ENCODE measurements around the gene IFITM10. TPM values are rescaled to one million over a fixed set of nuclear protein-coding genes. Genes with fewer than 3 reads are reported as not detected.

IFITM10 gene
- total RNA-seq, 1 donor: 18.1 TPM

DNA sequence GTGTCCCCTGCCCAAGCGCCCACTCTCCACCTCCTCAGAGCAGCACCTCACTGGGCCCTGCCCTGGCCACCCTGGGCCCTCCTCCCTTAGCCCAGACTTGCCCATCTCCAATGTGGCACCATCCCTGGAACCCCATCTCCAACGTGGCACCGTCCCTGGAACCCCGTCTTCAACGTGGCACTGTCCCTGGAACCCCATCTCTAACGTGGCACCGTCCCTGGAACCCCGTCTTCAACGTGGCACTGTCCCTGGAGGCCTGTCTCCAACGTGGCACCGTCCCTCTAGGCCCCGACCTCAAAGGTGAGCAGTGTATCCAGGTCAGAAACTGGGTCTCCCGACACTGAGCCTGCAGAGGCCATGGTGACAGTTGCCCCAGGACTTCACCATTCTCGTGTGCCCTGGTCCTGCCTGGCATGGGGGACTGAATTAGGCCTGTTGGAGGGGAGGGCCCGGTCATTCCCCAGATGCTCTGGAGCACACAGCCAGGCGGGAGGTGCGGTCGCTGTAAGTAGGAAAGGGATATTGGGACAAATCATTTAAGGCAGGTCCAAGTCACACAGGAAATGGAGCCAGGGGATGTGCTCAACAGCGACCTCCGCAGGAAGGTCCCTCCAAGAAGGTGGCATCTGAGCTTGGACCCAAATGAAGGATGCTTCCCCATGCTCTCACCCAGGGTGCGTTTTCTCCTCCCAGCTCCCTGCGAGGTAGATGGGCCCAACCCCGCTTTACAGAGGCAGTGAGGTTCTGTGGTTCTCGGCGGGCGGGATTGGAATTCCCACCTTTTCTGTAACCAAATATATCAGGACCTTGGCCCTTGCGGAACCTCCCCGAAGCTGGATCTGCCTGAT, 15.7 kb upstream of the IFITM10 start:
- peaks cover 27% of the 10 kb centered on the region for H3K79me2 ChIP-seq (ENCODE audit: insufficient read depth, low read length)
- H3K36me3 ChIP-seq (ENCODE audit: insufficient read depth, low read length): peaks cover 4% of the 10 kb centered on the region
- H4K20me1 ChIP-seq (ENCODE audit: insufficient read depth, low read length): peaks cover 11% of the 10 kb centered on the region
- H3K27ac ChIP-seq (ENCODE audit: low read depth, low read length): no peak overlapping the region
- H3K4me2 ChIP-seq (ENCODE audit: insufficient read depth, low read length): no peak overlapping the region
- H3K27me3 ChIP-seq (ENCODE audit: insufficient read depth, low read length): no peaks in the 10 kb centered on the region
- H3K9me3 ChIP-seq (ENCODE audit: low read depth, low read length): no peaks in the 10 kb centered on the region
- H3K4me3 ChIP-seq (ENCODE audit: insufficient read depth, low read length): no peak overlapping the region
- TF ChIP-seq, protein P1, sequence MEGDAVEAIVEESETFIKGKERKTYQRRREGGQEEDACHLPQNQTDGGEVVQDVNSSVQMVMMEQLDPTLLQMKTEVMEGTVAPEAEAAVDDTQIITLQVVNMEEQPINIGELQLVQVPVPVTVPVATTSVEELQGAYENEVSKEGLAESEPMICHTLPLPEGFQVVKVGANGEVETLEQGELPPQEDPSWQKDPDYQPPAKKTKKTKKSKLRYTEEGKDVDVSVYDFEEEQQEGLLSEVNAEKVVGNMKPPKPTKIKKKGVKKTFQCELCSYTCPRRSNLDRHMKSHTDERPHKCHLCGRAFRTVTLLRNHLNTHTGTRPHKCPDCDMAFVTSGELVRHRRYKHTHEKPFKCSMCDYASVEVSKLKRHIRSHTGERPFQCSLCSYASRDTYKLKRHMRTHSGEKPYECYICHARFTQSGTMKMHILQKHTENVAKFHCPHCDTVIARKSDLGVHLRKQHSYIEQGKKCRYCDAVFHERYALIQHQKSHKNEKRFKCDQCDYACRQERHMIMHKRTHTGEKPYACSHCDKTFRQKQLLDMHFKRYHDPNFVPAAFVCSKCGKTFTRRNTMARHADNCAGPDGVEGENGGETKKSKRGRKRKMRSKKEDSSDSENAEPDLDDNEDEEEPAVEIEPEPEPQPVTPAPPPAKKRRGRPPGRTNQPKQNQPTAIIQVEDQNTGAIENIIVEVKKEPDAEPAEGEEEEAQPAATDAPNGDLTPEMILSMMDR (IDR thresholded peaks at IDR 0.05; ENCODE audit: extremely low read depth, low read depth, low read length): peak; percentile 24
- DNase-seq (ENCODE audit: insufficient read length, low spot score, missing footprints): peak; percentile 62
- peaks cover 25% of the 10 kb centered on the region for H3K4me1 ChIP-seq (ENCODE audit: insufficient read depth, low read length)
- H2AFZ ChIP-seq (ENCODE audit: low read length): no peak overlapping the region

GRCh38 chr11:1763796-1764661, 13.6 kb upstream of the IFITM10 start, which contains the start of gene CTSD:
CTSD (minus strand) TSS chr11:1763927; CDS start chr11:1763859, 68 bp downstream.
- peak; percentile 100 for DNase-seq (ENCODE audit: insufficient read length, low spot score, missing footprints)

DNA sequence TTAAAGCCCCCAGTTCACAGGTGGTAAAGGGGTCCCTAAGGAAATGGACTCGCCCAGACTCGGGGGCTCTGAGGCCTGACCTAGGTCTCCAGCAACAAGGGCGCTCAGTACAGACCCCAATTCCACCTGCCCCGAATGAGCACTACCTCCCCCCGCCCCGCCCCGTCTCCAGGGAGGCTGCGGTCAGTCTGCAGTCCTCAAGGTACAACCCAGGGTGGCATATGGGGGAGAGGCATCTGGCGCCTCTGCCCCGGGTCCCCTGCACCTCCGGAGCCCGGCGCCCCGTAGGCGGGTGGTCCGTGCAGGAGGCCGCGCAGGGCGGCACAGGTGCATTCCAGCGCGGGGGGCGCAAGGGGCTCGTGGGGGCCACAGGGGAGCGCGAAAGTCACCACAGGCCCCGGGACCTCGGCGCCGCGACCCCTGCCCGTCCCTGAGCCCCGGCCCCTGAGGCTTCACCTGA, 13.0 kb upstream of the IFITM10 start:
- peak overlapping the region; percentile 25 for H2AFZ ChIP-seq (ENCODE audit: low read length)
- H3K9me3 ChIP-seq (ENCODE audit: low read depth, low read length): no peaks in the 10 kb centered on the region
- H3K27ac ChIP-seq (ENCODE audit: low read depth, low read length): peak overlapping the region; percentile 71

More at GRCh38 chr11:1763796-1764661, 13.6 kb upstream of the IFITM10 start, which contains the start of gene CTSD:
- H3K36me3 ChIP-seq (ENCODE audit: insufficient read depth, low read length): peaks cover 13% of the 10 kb centered on the region
- H3K4me1 ChIP-seq (ENCODE audit: insufficient read depth, low read length): peaks cover 41% of the 10 kb centered on the region
- H3K79me2 ChIP-seq (ENCODE audit: insufficient read depth, low read length): peaks cover 47% of the 10 kb centered on the region
- H3K4me3 ChIP-seq (ENCODE audit: insufficient read depth, low read length): peak within 1 kb of the TSS; percentile 87
- H3K4me2 ChIP-seq (ENCODE audit: insufficient read depth, low read length): peak within 1 kb of the TSS; percentile 93
- no peaks in the 10 kb centered on the region for H3K27me3 ChIP-seq (ENCODE audit: insufficient read depth, low read length)
- no peaks in the 10 kb centered on the region for H3K9me3 ChIP-seq (ENCODE audit: low read depth, low read length)
- H3K27ac ChIP-seq (ENCODE audit: low read depth, low read length): peak within 1 kb of the TSS; percentile 71
- H4K20me1 ChIP-seq (ENCODE audit: insufficient read depth, low read length): peaks cover 16% of the 10 kb centered on the region
- TF ChIP-seq, protein P1 (IDR thresholded peaks at IDR 0.05; ENCODE audit: extremely low read depth, low read depth, low read length): no peak
- peak within 1 kb of the TSS; percentile 67 for H2AFZ ChIP-seq (ENCODE audit: low read length)

More for the DNA sequence above, 13.0 kb upstream of the IFITM10 start:
- no peaks in the 10 kb centered on the region for H3K27me3 ChIP-seq (ENCODE audit: insufficient read depth, low read length)
- H3K4me3 ChIP-seq (ENCODE audit: insufficient read depth, low read length): peak overlapping the region; percentile 87
- H3K4me2 ChIP-seq (ENCODE audit: insufficient read depth, low read length): peak overlapping the region; percentile 93
- peaks cover 53% of the 10 kb centered on the region for H3K79me2 ChIP-seq (ENCODE audit: insufficient read depth, low read length)
- peaks cover 41% of the 10 kb centered on the region for H3K4me1 ChIP-seq (ENCODE audit: insufficient read depth, low read length)
- peaks cover 20% of the 10 kb centered on the region for H3K36me3 ChIP-seq (ENCODE audit: insufficient read depth, low read length)
- H4K20me1 ChIP-seq (ENCODE audit: insufficient read depth, low read length): peaks cover 19% of the 10 kb centered on the region
- DNase-seq (ENCODE audit: insufficient read length, low spot score, missing footprints): peak; percentile 96
- TF ChIP-seq, protein P1 (IDR thresholded peaks at IDR 0.05; ENCODE audit: extremely low read depth, low read depth, low read length): no peak
